GM23338 (cell line): ENCODE data around the gene ATXN7L3. TPM values are rescaled to one million over a fixed set of nuclear protein-coding genes. Genes with fewer than 3 reads are reported as not detected.
A peak's percentile ranks its signal among the peaks of the same experiment; 100 is the strongest.
"Not testable (repeated sequence)": the region's sequence is repeated elsewhere in the genome, so short reads cannot be mapped to it uniquely, and the experiment has no call there.

Source experiments
- ATAC-seq: fragments of 200-7000 bp; cut with Tn5 transposase; 3 replicates; pipeline ENCODE4 v1.9.1; 2020
- DNase-seq: peaks from one replicate; pipeline ENCODE4 v3.0.0-alpha.2; 2015; ENCODE audit warnings: low spot score
- H2AFZ ChIP-seq: fragments of 200-600 bp; sonication (generic); 2 replicates; pipeline ENCODE4 v1.8.0; 2016; ENCODE audit warnings: antibody characterized with exemption, mild to moderate bottlenecking, moderate library complexity
- H3F3A ChIP-seq: fragments of 200-600 bp; sonication (generic); replicated peaks from 2 replicates; pipeline ENCODE4 v1.8.0; 2017; ENCODE audit warnings: antibody characterized with exemption, mixed run types, low read depth
- H3K27ac ChIP-seq: fragments of 200-600 bp; sonication (generic); 2 replicates; pipeline ENCODE4 v1.6.1; 2016; ENCODE audit warnings: low read depth
- H3K27me3 ChIP-seq: fragments of 200-600 bp; sonication (generic); 2 replicates; pipeline ENCODE4 v1.8.0; 2016; ENCODE audit warnings: mild to moderate bottlenecking, mixed run types, moderate library complexity; ENCODE audit not compliant: insufficient read depth
- H3K36me3 ChIP-seq: fragments of 200-600 bp; sonication (generic); 2 replicates; pipeline ENCODE4 v1.8.0; 2016; ENCODE audit warnings: mild to moderate bottlenecking; ENCODE audit not compliant: insufficient read depth
- H3K4me1 ChIP-seq: fragments of 200-600 bp; sonication (generic); 2 replicates; pipeline ENCODE4 v1.8.0; 2016; ENCODE audit warnings: mild to moderate bottlenecking, moderate library complexity; ENCODE audit not compliant: insufficient read depth
- H3K4me2 ChIP-seq: fragments of 200-600 bp; sonication (generic); 2 replicates; pipeline ENCODE4 v1.7.1; 2017; ENCODE audit warnings: mixed run types
- H3K4me3 ChIP-seq: fragments of 200-600 bp; sonication (generic); 2 replicates; pipeline ENCODE4 v1.6.1; 2016; ENCODE audit warnings: mixed run types
- H3K79me2 ChIP-seq: fragments of 200-600 bp; sonication (generic); replicated peaks from 2 replicates; pipeline ENCODE4 v1.8.0; 2017; ENCODE audit warnings: mild to moderate bottlenecking; ENCODE audit not compliant: insufficient read depth
- H3K9me2 ChIP-seq: fragments of 200-600 bp; sonication (generic); 2 replicates; pipeline ENCODE4 v1.8.0; 2017; ENCODE audit not compliant: insufficient read depth
- H4K20me1 ChIP-seq: fragments of 200-600 bp; sonication (generic); replicated peaks from 2 replicates; pipeline ENCODE4 v1.8.0; 2017; ENCODE audit warnings: mild to moderate bottlenecking; ENCODE audit not compliant: insufficient read depth
- H3K27ac Mint-ChIP-seq: 2 replicates; pipeline ENCODE4 v1.8.0; 2020; ENCODE audit warnings: inconsistent platforms, mild to moderate bottlenecking, moderate library complexity, mixed read lengths
- H3K27me3 Mint-ChIP-seq: 3 replicates; pipeline ENCODE4 v1.8.0; 2022; ENCODE audit warnings: low read depth, mild to moderate bottlenecking, moderate library complexity, mixed read lengths, inconsistent platforms; ENCODE audit not compliant: insufficient read depth, poor library complexity
- H3K36me3 Mint-ChIP-seq: 3 replicates; pipeline ENCODE4 v1.8.0; 2021; ENCODE audit warnings: low read depth, mild to moderate bottlenecking, inconsistent platforms, moderate library complexity, mixed read lengths
- H3K4me1 Mint-ChIP-seq: 3 replicates; pipeline ENCODE4 v1.8.0; 2020; ENCODE audit warnings: mild to moderate bottlenecking, inconsistent platforms, mixed read lengths
- H3K4me3 Mint-ChIP-seq: 3 replicates; pipeline ENCODE4 v1.8.0; 2021; ENCODE audit warnings: moderate library complexity, mild to moderate bottlenecking, inconsistent platforms, mixed read lengths
- H3K9me3 Mint-ChIP-seq: 3 replicates; pipeline ENCODE4 v1.8.0; 2020; ENCODE audit warnings: moderate library complexity, mild to moderate bottlenecking, inconsistent platforms, mixed read lengths
- CREB1 ChIP-seq: fragments of 250-450 bp; sonication (Bioruptor Pico); IDR thresholded peaks from 2 replicates; pipeline ENCODE4 v1.5.0; 2020; ENCODE audit warnings: low read depth, mild to moderate bottlenecking, moderate library complexity
- CTCF ChIP-seq, 2 experiments: fragments of 200-600 bp in 1 of 2; sonication (generic) in 1 of 2; conservative IDR thresholded peaks; 2 replicates each; pipeline versions ENCODE4 v1.5.1 to v1.6.1; 2016 to 2017; ENCODE audit warnings: antibody characterized with exemption in 2 of 2, low read depth in 2 of 2, mild to moderate bottlenecking in 2 of 2, moderate library complexity in 1 of 2
- EZH2 ChIP-seq: fragments of 200-600 bp; sonication (generic); IDR thresholded peaks from one replicate; pipeline ENCODE4 v1.8.0; 2017; ENCODE audit warnings: antibody characterized with exemption, mild to moderate bottlenecking, low read depth; ENCODE audit not compliant: unreplicated experiment
- EZH2phosphoT487 ChIP-seq: fragments of 200-600 bp; sonication (generic); IDR thresholded peaks from one replicate; pipeline ENCODE4 v1.8.1; 2018; ENCODE audit warnings: antibody characterized with exemption; ENCODE audit not compliant: unreplicated experiment
- NANOG ChIP-seq: IDR thresholded peaks from 2 replicates; pipeline ENCODE4 v1.6.1; 2016; ENCODE audit warnings: antibody characterized with exemption, borderline replicate concordance
- POLR2AphosphoS5 ChIP-seq: IDR thresholded peaks from 2 replicates; pipeline ENCODE4 v1.6.1; 2016; ENCODE audit warnings: antibody characterized with exemption, low read depth
- ZNF114 ChIP-seq: fragments of 250-450 bp; sonication (Bioruptor Pico); IDR thresholded peaks from 2 replicates; pipeline ENCODE4 v1.5.0; 2020; ENCODE audit warnings: mild to moderate bottlenecking, moderate library complexity
- ZNF331 ChIP-seq: fragments of 250-450 bp; sonication (Bioruptor Pico); IDR thresholded peaks from 2 replicates; pipeline ENCODE4 v1.5.0; 2020; ENCODE audit warnings: low read depth, mild to moderate bottlenecking, moderate library complexity
- polyA plus RNA-seq: library from polyadenylated mRNA; unstranded; fragments of >200 nt; fragmentation: Nextera tagmentation; extraction: Ambion mirVana; gene quantifications from 2 replicates; pipeline ENCODE4 v1.2.1, GENCODE V29; 2016
- total RNA-seq: library from RNA; depleted of rRNA; stranded (reverse); fragments of >200 nt; shearing (Covaris generic); gene quantifications from 2 replicates; pipeline ENCODE4 v1.2.3, GENCODE V29; 2014

ATXN7L3 gene
- total and polyA plus RNA-seq, 2 experiments from 2014 or later: 20.6 to 95.0 TPM

GRCh38 chr17:44241106-44241624, 41.5 kb upstream of the ATXN7L3 start:
- H3K27me3 Mint-ChIP-seq: peaks cover 12% of the 10 kb centered on the region
- Histone ChIP-seq H3K4me2 (no peak overlapping the region), H3K36me3 (no peaks in the 10 kb centered on the region), H3K9me2 (no peaks in the 10 kb centered on the region), H3K4me3 (no peak overlapping the region), H2AFZ (peak overlapping the region; percentile 16; the same call in 1 of the 2 replicates), H3K27ac (no peak overlapping the region), H3K27me3 (no peaks in the 10 kb centered on the region), H3K4me1 (peaks cover 4% of the 10 kb centered on the region; the same call in 1 of the 2 replicates), H3K79me2 (no peaks in the 10 kb centered on the region), H3F3A (no peaks in the 10 kb centered on the region), H4K20me1 (no peaks in the 10 kb centered on the region)
- H3K36me3 Mint-ChIP-seq: peaks cover 6% of the 10 kb centered on the region; the same call in 1 of the 3 replicates
- no peak for DNase-seq
- TF ChIP-seq POLR2AphosphoS5 (no peak), CREB1 (CRISPR knock-in tag) (no peak), ZNF331 (no peak), EZH2phosphoT487 (no peak), NANOG (no peak), ZNF114 (CRISPR knock-in tag) (no peak), CTCF (conservative IDR thresholded peaks at IDR 0.05; ENCODE audit: low read depth in 2 of 2) (no peak)
- no peak overlapping the region for H3K27ac Mint-ChIP-seq
- peaks cover 7% of the 10 kb centered on the region for H3K4me1 Mint-ChIP-seq
- H3K9me3 Mint-ChIP-seq: peaks cover 14% of the 10 kb centered on the region; the same call in 2 of the 3 replicates
- ATAC-seq: no peak; the same call in 2 of the 3 replicates
- no peak overlapping the region for H3K4me3 Mint-ChIP-seq

- not testable (repeated sequence) for H3K4me1 Mint-ChIP-seq, H3K27ac Mint-ChIP-seq, H3K4me2 ChIP-seq, H3K4me1 ChIP-seq, H3K36me3 ChIP-seq, ATAC-seq, H3K79me2 ChIP-seq, DNase-seq, H3K4me3 Mint-ChIP-seq, H2AFZ ChIP-seq, H3K36me3 Mint-ChIP-seq, H3K27ac ChIP-seq, H4K20me1 ChIP-seq, H3K27me3 ChIP-seq, H3K9me2 ChIP-seq, H3K4me3 ChIP-seq, H3F3A ChIP-seq
- Mint-ChIP-seq H3K9me3 (peaks cover 14% of the 10 kb centered on the region; the same call in 2 of the 3 replicates), H3K27me3 (peaks cover 10% of the 10 kb centered on the region)
Observed at GRCh38 chr17:44237886-44238285, 38.2 kb upstream of the ATXN7L3 start.

GRCh38 chr17:44236444-44236991, 36.8 kb upstream of the ATXN7L3 start:
- Histone ChIP-seq H3K36me3 (no peaks in the 10 kb centered on the region), H3K27me3 (no peaks in the 10 kb centered on the region), H3K79me2 (no peaks in the 10 kb centered on the region), H3K9me2 (no peaks in the 10 kb centered on the region), H3K4me2 (no peak overlapping the region), H2AFZ (no peak overlapping the region), H3K4me3 (no peak overlapping the region), H4K20me1 (no peaks in the 10 kb centered on the region), H3K27ac (no peak overlapping the region), H3K4me1 (no peaks in the 10 kb centered on the region), H3F3A (no peaks in the 10 kb centered on the region)
- H3K4me3 Mint-ChIP-seq: no peak overlapping the region
- H3K27me3 Mint-ChIP-seq: peaks cover 10% of the 10 kb centered on the region
- no peak for DNase-seq
- H3K27ac Mint-ChIP-seq: no peak overlapping the region
- no peaks in the 10 kb centered on the region for H3K4me1 Mint-ChIP-seq
- H3K36me3 Mint-ChIP-seq: peaks cover 6% of the 10 kb centered on the region; the same call in 1 of the 3 replicates
- H3K9me3 Mint-ChIP-seq: peaks cover 14% of the 10 kb centered on the region; the same call in 2 of the 3 replicates
- no peak for ATAC-seq
- TF ChIP-seq CREB1 (CRISPR knock-in tag) (no peak), EZH2 (no peak), POLR2AphosphoS5 (no peak), EZH2phosphoT487 (no peak), ZNF114 (CRISPR knock-in tag) (no peak), NANOG (no peak)
